Measurements from ENCODE around the gene HOXA10.

The HOXA10 gene

DNA sequence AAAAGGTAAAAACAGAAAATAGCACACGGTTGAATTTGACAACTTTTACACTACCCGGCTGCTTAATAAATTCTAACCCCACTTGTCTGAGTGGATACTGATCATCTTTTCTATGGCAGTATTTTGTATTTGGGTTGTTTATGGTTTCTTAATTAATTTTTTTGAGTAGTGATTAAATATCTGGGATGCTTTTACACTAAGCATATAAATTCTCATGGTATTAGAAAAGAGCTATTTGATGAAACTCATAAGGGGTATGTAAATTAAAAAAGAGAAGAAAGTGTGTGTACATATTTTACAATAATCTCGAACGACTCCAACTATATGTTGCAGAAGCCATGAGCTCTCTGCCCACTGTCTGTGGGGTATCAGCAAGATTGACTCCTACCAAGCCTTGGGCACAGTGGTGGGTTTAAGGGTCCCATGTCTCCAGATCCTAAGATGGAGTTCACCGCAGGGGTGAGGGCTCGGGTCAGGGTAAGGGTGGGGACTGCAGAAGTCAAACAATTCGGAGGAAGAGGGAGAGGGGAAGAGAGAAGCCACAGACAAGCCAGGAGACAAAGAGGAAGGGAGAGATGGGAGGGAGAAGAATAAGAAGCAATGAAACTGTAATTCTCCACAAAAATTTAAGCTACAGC is 33.3 kb upstream of the HOXA10 start:
- TF ChIP-seq FOXP2 (optimal IDR thresholded peaks at IDR 0.05; ENCODE audit: control extremely low read depth, extremely low read length, insufficient read depth) (no peak), EZH2 (IDR thresholded peaks at IDR 0.05) (no peak), POLR2AphosphoS5 (IDR thresholded peaks at IDR 0.05; ENCODE audit: borderline replicate concordance, low read depth, low read length) (no peak)
- Histone ChIP-seq H3K36me3 (ENCODE audit: insufficient read depth, low read length) (no peaks in the 10 kb centered on the region), H3K9me3 (ENCODE audit: low read depth, low read length) (no peaks in the 10 kb centered on the region), H3K27ac (no peak overlapping the region), H3K4me3 (no peak overlapping the region), H3K9ac (ENCODE audit: insufficient read length) (no peak overlapping the region)
- no peak for DNase-seq (ENCODE audit: low read depth, low spot score)

DNA sequence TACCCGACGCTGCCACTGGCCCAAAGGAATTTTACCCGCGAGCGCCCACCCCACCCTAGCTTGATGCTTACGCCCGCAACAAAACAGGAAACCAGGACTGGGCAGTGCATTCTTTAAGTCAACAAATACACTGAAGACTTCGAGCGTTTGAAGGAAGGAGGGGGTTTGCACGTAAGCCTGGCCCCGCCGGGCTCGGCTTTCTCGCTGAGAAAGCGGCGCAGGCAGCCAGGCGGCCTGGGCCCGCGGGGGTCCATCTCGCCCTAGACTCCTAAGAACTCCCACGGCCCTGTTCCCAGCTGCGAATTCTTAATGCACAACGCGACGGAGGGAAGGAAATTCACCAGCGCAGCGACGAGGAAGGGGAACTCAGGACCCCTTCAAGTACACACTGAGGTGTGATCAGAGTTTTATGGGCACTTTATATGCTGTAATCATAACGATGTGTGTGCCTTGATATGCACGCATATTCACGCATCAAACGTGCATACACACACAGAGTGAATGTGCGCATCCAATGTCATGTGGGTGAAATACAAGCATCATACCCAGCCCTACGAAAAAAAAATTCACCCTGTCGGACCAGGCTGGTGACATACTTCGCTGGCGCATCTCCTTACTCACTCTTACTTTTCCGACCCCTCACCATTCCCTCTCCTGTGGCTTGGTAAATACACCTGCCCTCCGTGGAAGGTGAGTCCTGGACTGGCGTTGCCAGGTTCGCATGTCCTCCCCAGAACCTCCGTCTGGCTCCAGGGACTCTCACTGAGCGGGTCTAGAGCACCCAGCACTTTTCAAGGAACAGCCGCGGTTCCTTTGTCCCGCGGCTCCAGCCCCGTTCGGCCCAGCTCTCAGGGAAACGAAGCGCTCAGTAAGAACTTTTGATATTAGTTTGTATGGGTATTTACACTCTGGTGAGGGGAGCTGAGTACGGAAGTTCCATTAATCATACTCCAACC is 31.5 kb upstream of the HOXA10 start:
- no peaks in the 10 kb centered on the region for H3K9me3 ChIP-seq (ENCODE audit: low read depth, low read length)
- DNase-seq (ENCODE audit: low read depth, low spot score): no peak
- no peak overlapping the region for H3K9ac ChIP-seq (ENCODE audit: insufficient read length)
- H3K27ac ChIP-seq: no peak overlapping the region
- peak overlapping the region; percentile 47; the same call in 1 of the 2 replicates for H3K4me3 ChIP-seq
- no peaks in the 10 kb centered on the region for H3K36me3 ChIP-seq (ENCODE audit: insufficient read depth, low read length)
- TF ChIP-seq EZH2 (IDR thresholded peaks at IDR 0.05) (no peak), FOXP2 (optimal IDR thresholded peaks at IDR 0.05; ENCODE audit: control extremely low read depth, extremely low read length, insufficient read depth) (no peak), POLR2AphosphoS5 (IDR thresholded peaks at IDR 0.05; ENCODE audit: borderline replicate concordance, low read depth, low read length) (no peak)

DNA sequence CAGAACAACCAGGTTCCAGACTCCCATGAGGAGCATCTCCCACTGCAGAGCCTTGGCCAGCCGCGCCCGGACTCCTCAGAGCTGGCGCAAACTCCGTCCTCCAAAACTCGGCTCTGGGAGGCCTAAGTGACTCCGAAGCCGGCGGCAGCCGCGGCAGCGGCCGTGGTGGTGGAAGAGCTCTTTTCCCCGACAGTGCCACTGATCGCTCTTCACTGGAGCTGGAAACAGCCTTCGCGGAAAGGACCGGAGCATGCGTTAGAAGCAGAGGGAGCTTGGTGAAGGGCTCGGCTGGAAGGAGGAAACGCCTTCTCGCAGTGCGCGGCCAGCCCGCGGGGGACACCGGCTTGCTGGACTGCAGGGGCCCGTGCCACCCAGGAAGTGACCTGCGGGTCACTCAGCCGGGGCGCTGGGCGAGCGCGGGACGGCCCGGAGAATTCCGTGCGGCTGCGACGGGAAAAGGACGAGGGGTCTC is 30.8 kb upstream of the HOXA10 start:
- Histone ChIP-seq H3K9ac (ENCODE audit: insufficient read length) (no peak overlapping the region), H3K36me3 (ENCODE audit: insufficient read depth, low read length) (no peaks in the 10 kb centered on the region), H3K27ac (no peak overlapping the region), H3K9me3 (ENCODE audit: low read depth, low read length) (no peaks in the 10 kb centered on the region), H3K4me3 (peak overlapping the region; percentile 47; the same call in 1 of the 2 replicates)
- no peak for TF ChIP-seq POLR2AphosphoS5 (IDR thresholded peaks at IDR 0.05; ENCODE audit: borderline replicate concordance, low read depth, low read length)
- TF ChIP-seq EZH2 (IDR thresholded peaks at IDR 0.05): no peak
- TF ChIP-seq FOXP2 (optimal IDR thresholded peaks at IDR 0.05; ENCODE audit: control extremely low read depth, extremely low read length, insufficient read depth): no peak
- DNase-seq (ENCODE audit: low read depth, low spot score): no peak

DNA sequence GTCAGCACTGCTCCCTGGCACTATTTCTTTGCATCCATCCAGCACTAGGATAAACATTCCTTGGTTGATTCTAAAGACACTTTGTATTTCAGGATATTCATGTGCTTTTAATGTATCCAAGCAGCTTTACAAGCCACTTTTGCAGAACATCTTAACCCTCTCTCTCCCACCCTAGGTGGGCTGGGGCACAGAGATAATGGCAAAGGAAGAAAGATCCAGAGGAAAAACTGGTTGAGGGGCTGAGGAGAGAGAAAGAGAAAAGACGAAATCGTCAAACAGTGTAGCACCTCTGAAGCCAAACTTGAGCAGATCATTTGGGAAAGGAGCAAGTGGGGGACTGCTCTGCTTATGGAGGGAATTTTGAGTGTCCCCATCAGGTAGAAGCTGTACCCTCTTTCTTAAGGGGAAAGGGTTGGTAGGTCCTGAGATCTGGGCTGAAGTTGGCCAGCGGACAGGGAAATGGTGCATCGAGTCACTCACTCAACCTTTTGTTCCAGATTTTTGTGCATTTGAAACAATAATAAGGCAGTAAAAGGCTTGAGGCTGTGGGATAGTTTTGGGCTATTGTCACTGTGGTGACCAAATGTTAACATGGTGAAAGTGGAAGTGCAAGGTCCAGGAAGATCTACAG is 30.0 kb upstream of the HOXA10 start:
- no peak overlapping the region for H3K4me3 ChIP-seq
- no peak for DNase-seq (ENCODE audit: low read depth, low spot score)
- H3K9me3 ChIP-seq (ENCODE audit: low read depth, low read length): no peaks in the 10 kb centered on the region
- H3K27ac ChIP-seq: no peak overlapping the region
- no peak overlapping the region for H3K9ac ChIP-seq (ENCODE audit: insufficient read length)
- no peak for TF ChIP-seq FOXP2 (optimal IDR thresholded peaks at IDR 0.05; ENCODE audit: control extremely low read depth, extremely low read length, insufficient read depth)
- TF ChIP-seq POLR2AphosphoS5 (IDR thresholded peaks at IDR 0.05; ENCODE audit: borderline replicate concordance, low read depth, low read length): no peak
- TF ChIP-seq EZH2 (IDR thresholded peaks at IDR 0.05): no peak
- no peaks in the 10 kb centered on the region for H3K36me3 ChIP-seq (ENCODE audit: insufficient read depth, low read length)

DNA sequence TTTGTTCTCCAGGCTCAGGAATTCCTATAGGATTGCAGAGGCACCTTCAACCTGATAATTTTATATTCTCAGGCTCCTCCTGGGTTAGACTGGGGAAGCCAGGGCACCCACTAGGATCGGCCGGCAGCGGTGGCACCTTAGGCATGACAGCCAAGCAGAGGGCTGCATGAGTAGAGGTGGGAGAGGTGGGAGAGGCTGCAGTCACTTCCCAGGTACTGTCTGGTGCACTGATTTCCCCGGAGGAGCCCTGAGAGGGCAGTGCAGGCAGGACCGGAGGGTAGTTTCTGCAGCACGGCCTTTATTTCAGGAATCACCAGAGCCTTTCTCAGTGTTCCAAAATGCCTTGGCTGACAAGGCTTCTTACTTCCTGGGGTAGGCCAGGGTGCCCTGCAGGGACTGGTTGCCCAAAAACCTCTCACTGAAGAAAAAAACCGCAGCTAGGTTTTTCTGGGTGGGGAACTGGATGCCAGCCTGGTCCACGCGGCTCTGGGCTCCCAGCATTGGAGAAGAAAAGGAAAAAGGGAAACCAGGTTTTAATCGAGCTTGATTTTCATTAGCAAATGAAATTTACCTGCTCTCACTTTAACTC is 29.3 kb upstream of the HOXA10 start:
- no peak for DNase-seq (ENCODE audit: low read depth, low spot score)
- no peak overlapping the region for H3K9ac ChIP-seq (ENCODE audit: insufficient read length)

DNA sequence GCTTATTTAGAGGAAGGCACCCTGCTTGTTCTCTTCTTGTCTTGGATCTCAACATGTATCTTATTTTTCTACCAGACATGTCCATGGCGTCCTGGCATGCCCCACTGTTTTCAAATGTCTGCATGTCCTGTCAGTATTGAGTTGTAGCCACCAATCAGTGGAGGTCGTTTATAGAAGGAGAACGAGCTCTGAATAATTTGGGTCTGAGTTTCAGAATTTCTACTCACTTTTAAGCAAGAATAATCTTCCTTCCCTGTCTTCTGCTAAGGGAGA is 28.7 kb upstream of the HOXA10 start:
- no peak for TF ChIP-seq EZH2 (IDR thresholded peaks at IDR 0.05)
- no peak for TF ChIP-seq FOXP2 (optimal IDR thresholded peaks at IDR 0.05; ENCODE audit: control extremely low read depth, extremely low read length, insufficient read depth)
- no peak for TF ChIP-seq POLR2AphosphoS5 (IDR thresholded peaks at IDR 0.05; ENCODE audit: borderline replicate concordance, low read depth, low read length)

More for the DNA sequence above, 29.3 kb upstream of the HOXA10 start:
- no peaks in the 10 kb centered on the region for H3K36me3 ChIP-seq (ENCODE audit: insufficient read depth, low read length)
- no peaks in the 10 kb centered on the region for H3K9me3 ChIP-seq (ENCODE audit: low read depth, low read length)
- H3K27ac ChIP-seq: no peak overlapping the region
- H3K4me3 ChIP-seq: no peak overlapping the region
- TF ChIP-seq POLR2AphosphoS5 (IDR thresholded peaks at IDR 0.05; ENCODE audit: borderline replicate concordance, low read depth, low read length) (no peak), FOXP2 (optimal IDR thresholded peaks at IDR 0.05; ENCODE audit: control extremely low read depth, extremely low read length, insufficient read depth) (no peak), EZH2 (IDR thresholded peaks at IDR 0.05) (no peak)

DNA sequence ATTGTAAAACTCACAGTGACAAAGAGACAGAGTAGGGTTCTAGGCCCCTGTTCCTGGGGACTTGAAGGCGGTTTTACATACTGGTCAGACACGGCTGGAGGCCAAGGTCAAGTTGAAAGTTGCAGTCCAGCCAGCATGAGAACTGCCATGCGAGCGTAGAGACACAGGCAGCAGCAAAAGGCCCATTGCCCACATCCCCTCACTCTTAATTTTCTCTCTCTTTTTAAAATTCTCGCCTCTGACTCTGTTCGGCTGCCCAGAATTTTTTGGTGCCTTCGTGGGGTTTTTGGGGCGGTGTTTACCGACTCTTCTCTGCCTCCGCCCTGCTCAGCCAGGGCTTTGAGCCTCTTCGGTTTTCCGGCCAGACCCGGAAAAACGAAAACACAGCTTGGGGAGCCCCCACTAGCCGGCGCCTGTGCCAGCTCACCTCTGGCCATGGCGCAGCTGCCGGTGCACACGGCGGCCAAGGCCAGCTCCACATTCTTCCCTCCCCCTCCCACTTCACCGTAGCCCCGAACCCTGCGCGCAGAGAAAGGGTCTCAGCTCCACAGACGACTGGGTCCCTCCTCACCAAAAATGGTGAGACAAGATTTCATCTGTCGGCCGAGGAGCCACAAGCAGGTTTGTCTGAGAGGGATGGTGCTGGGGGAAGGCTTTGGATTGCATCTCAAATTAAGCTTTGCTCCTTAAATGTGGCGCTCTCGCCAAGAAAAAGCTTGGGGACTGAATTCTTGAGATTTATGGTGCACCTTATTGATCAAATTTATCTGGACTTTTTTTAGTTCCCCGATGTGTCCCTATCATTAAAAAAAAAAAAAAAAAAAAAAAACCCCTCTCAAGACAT is 28.1 kb upstream of the HOXA10 start:
- Histone ChIP-seq H3K9ac (ENCODE audit: insufficient read length) (no peak overlapping the region), H3K4me3 (no peak overlapping the region), H3K36me3 (ENCODE audit: insufficient read depth, low read length) (no peaks in the 10 kb centered on the region), H3K9me3 (ENCODE audit: low read depth, low read length) (no peaks in the 10 kb centered on the region), H3K27ac (no peak overlapping the region)
- TF ChIP-seq FOXP2 (optimal IDR thresholded peaks at IDR 0.05; ENCODE audit: control extremely low read depth, extremely low read length, insufficient read depth): no peak
- DNase-seq (ENCODE audit: low read depth, low spot score): no peak

More for the DNA sequence above, 28.7 kb upstream of the HOXA10 start:
- Histone ChIP-seq H3K9me3 (ENCODE audit: low read depth, low read length) (no peaks in the 10 kb centered on the region), H3K36me3 (ENCODE audit: insufficient read depth, low read length) (no peaks in the 10 kb centered on the region), H3K27ac (no peak overlapping the region), H3K9ac (ENCODE audit: insufficient read length) (no peak overlapping the region), H3K4me3 (no peak overlapping the region)
- no peak for DNase-seq (ENCODE audit: low read depth, low spot score)

Measured in SK-N-MC (cell line).